GM10248 (cell line): ENCODE results near the gene DENND4A.

Experiments used
- CTCF ChIA-PET: fragments of 300-600 bp; sonication (Branson Sonifier 250); formaldehyde crosslinking; extraction: SDS; loops from one replicate; lab custom pipeline; 2021; ENCODE audit warnings: antibody characterized with exemption; lab: Yijun Ruan, JAX
- POLR2A ChIA-PET: fragments of 350-650 bp; sonication (Branson Sonifier 250); formaldehyde crosslinking; extraction: SDS; loops from one replicate; lab custom pipeline; 2020; ENCODE audit warnings: antibody characterized with exemption; lab: Yijun Ruan, JAX
- DNase-seq: peaks from one replicate; pipeline ENCODE4 v3.0.0; 2012; ENCODE audit errors: extremely low spot score
- TF ChIP-seq, protein P1 (sequence below): IDR thresholded peaks from 2 replicates; pipeline ENCODE4 v1.5.1; 2012; ENCODE audit warnings: mild to moderate bottlenecking, low read depth; ENCODE audit errors: extremely low read depth, missing control alignments, control extremely low read depth

DENND4A gene

DNA sequence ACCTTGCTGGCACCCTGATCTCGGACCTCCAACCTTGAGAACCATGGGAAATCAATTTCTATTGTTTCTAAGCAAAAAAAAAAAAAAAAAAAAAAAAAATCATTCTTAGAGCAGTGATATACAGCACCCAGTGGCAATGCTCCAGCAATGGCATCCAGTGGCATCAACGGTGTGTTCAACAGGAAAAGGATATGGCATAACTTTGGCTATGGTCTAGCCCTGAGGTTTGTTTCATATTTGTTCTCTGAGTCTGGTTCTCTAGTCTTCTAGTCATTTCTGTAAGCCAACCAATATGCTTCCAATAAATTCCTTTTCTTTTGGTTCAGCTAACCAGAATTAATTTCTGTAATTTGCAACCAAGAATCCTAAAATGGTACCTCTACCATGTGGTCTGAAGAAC is 19.2 kb downstream of the DENND4A start:
- ChIA-PET POLR2A (interaction anchor here (0.6 to 0.7 kb wide), 2 partner anchors 23 to 82 kb away, joined by 3 to 6 read pairs; no protein-coding TSS in a partner anchor), CTCF (interaction anchor here (1.1 kb wide), 1 partner anchor 10 kb away, joined by 3 read pairs; no protein-coding TSS in a partner anchor)
- TF ChIP-seq, protein P1, sequence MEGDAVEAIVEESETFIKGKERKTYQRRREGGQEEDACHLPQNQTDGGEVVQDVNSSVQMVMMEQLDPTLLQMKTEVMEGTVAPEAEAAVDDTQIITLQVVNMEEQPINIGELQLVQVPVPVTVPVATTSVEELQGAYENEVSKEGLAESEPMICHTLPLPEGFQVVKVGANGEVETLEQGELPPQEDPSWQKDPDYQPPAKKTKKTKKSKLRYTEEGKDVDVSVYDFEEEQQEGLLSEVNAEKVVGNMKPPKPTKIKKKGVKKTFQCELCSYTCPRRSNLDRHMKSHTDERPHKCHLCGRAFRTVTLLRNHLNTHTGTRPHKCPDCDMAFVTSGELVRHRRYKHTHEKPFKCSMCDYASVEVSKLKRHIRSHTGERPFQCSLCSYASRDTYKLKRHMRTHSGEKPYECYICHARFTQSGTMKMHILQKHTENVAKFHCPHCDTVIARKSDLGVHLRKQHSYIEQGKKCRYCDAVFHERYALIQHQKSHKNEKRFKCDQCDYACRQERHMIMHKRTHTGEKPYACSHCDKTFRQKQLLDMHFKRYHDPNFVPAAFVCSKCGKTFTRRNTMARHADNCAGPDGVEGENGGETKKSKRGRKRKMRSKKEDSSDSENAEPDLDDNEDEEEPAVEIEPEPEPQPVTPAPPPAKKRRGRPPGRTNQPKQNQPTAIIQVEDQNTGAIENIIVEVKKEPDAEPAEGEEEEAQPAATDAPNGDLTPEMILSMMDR = no peak
- DNase-seq = no peak

GRCh38 chr15:65771870-65772269 is 20.2 kb downstream of the DENND4A start:
- TF ChIP-seq, protein P1 = no peak
- ChIA-PET CTCF (interaction anchor here (1.1 to 1.2 kb wide), 3 partner anchors 9 to 26 kb away, joined by 3 read pairs; no protein-coding TSS in a partner anchor), POLR2A (no interaction called here)
- no peak for DNase-seq

- DNase-seq = no peak
- ChIA-PET POLR2A (interaction anchor here (0.6 kb wide), 1 partner anchor 47 kb away, joined by 6 read pairs; no protein-coding TSS in a partner anchor), CTCF (interaction anchor here (1.3 to 2.4 kb wide), 3 partner anchors 20 to 98 kb away, joined by 3 to 8 read pairs (median 3); no protein-coding TSS in a partner anchor)
- TF ChIP-seq, protein P1 = no peak
Observed at GRCh38 chr15:65769482-65769881, 22.6 kb downstream of the DENND4A start.

DNA sequence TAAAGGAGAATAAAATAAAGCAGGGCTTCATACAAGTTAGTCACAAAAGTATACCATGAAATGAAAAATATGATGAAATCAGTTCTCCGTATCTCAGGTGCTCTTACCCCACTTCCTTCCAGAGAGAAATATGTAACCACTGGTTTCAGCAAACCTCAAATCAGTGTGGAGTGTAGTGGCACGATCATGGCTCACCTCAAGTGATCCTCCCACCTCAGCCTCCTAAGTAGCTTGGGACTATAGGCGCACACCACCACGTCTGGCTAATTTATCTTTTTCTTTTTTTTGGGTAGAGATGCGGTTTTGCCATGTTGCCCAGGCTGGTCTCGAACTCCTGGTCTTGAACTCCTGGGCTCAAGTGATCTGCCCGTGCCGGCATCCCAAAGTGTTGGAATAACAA is 24.2 kb downstream of the DENND4A start:
- ChIA-PET POLR2A (no interaction called here), CTCF (interaction anchor here (1.3 to 2.4 kb wide), 3 partner anchors 18 to 89 kb away, joined by 3 to 8 read pairs (median 3); no protein-coding TSS in a partner anchor)
- TF ChIP-seq, protein P1 = no peak
- DNase-seq = no peak

GRCh38 chr15:65767264-65767595 is 24.9 kb downstream of the DENND4A start:
- ChIA-PET POLR2A (no interaction called here), CTCF (interaction anchor here (1.0 to 1.6 kb wide), 3 partner anchors 19 to 89 kb away, joined by 3 to 4 read pairs (median 3); no protein-coding TSS in a partner anchor)
- TF ChIP-seq, protein P1 = no peak
- no peak for DNase-seq

DNA sequence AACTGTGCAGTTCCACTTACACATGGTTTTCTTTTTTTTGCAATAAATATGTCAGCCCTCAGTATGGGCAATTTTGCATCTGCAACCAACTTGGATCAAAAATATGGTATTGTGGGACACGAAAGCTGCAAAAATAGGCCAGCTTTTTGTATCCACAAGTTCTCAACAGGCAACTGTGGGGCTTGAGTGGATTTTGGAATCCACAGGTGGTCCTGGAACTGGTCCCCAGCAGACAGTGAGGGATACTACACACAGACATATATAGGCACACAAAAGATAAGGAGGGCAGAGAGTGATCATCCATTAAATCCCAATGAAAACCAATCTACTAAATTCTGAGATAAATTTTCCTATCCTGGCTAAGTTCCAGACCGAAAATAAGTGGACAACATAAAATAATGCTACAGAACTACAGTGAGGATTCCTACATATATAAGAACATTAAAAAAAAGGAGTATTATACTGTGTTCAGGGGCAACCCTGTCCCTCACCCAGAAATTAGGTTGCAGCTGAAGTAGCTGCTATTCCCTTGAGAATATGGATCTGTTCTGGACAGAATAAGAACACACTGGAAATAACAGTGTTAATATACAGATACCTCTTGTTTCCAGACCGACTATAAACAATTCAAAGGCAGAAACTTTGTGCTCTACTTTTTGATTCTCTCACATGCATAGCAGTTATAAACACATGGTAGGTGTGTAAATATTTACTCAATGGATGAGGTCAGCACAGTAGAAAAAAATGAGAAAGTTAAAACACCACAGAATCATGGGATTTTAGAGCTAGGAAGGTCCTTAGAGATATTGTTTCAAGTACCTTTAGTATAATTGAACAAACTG is 25.4 kb downstream of the DENND4A start:
- ChIA-PET POLR2A (interaction anchor here (0.7 kb wide), 1 partner anchor 13 kb away, joined by 3 read pairs; no protein-coding TSS in a partner anchor), CTCF (interaction anchor here (1.0 to 1.6 kb wide), 3 partner anchors 19 to 90 kb away, joined by 3 to 4 read pairs (median 3); no protein-coding TSS in a partner anchor)
- TF ChIP-seq, protein P1 = no peak
- DNase-seq = no peak
